DOHH2 (cell line): ENCODE results near the gene TMEM190.

Source experiments
- H3F3A ChIP-seq: fragments of 200-600 bp; sonication (generic), shearing (Covaris generic); 2 replicates; pipeline ENCODE4 v1.6.0; 2016; ENCODE audit warnings: antibody characterized with exemption, mild to moderate bottlenecking; ENCODE audit not compliant: control insufficient read depth, insufficient read depth
- H3K27ac ChIP-seq: fragments of 200-600 bp; sonication (generic); 2 replicates; pipeline ENCODE4 v1.5.1; 2014; ENCODE audit warnings: low read depth, mild to moderate bottlenecking, low read length, moderate library complexity
- H3K27me3 ChIP-seq: fragments of 200-600 bp; sonication (generic); 2 replicates; pipeline ENCODE4 v1.6.1; 2014; ENCODE audit warnings: mild to moderate bottlenecking, low read length, mixed read lengths; ENCODE audit not compliant: control insufficient read depth
- H3K36me3 ChIP-seq: fragments of 200-600 bp; sonication (generic); 2 replicates; pipeline ENCODE4 v1.6.1; 2014; ENCODE audit warnings: mild to moderate bottlenecking, low read length, moderate library complexity, mixed read lengths; ENCODE audit not compliant: control insufficient read depth
- H3K4me1 ChIP-seq: fragments of 200-600 bp; sonication (generic); 2 replicates; pipeline ENCODE4 v1.6.1; 2014; ENCODE audit warnings: mild to moderate bottlenecking, low read length, mixed read lengths; ENCODE audit not compliant: control insufficient read depth
- H3K4me2 ChIP-seq: fragments of 200-600 bp; sonication (generic); 2 replicates; pipeline ENCODE4 v1.6.0; 2014; ENCODE audit warnings: mild to moderate bottlenecking, low read length, moderate library complexity
- H3K4me3 ChIP-seq: fragments of 200-600 bp; sonication (generic); 2 replicates; pipeline ENCODE4 v1.5.1; 2014; ENCODE audit warnings: mild to moderate bottlenecking, low read length, mixed read lengths
- H3K79me2 ChIP-seq: fragments of 200-600 bp; sonication (generic); 2 replicates; pipeline ENCODE4 v1.6.1; 2014; ENCODE audit warnings: mild to moderate bottlenecking, low read length, mixed read lengths; ENCODE audit not compliant: control insufficient read depth
- H3K9me2 ChIP-seq: fragments of 200-600 bp; sonication (generic); replicated peaks from 2 replicates; pipeline ENCODE4 v1.6.1; 2014; ENCODE audit warnings: mild to moderate bottlenecking, low read length, mixed read lengths; ENCODE audit not compliant: control insufficient read depth
- H3K9me3 ChIP-seq: fragments of 200-600 bp; sonication (generic); 2 replicates; pipeline ENCODE4 v1.6.1; 2014; ENCODE audit warnings: antibody characterized with exemption, low read length, mixed read lengths; ENCODE audit not compliant: control insufficient read depth, insufficient read depth
- H4K20me1 ChIP-seq: fragments of 200-600 bp; sonication (generic); 2 replicates; pipeline ENCODE4 v1.6.0; 2014; ENCODE audit warnings: low read depth, mild to moderate bottlenecking, antibody characterized with exemption, low read length, moderate library complexity; ENCODE audit not compliant: control insufficient read depth, insufficient read depth
- EZH2phosphoT487 ChIP-seq: fragments of 200-600 bp; sonication (generic); IDR thresholded peaks from 2 replicates; pipeline ENCODE4 v1.6.1; 2017; ENCODE audit warnings: borderline replicate concordance, mild to moderate bottlenecking, antibody characterized with exemption, low read length, moderate library complexity, mixed read lengths
- TF ChIP-seq, protein P1 (sequence below): fragments of 200-600 bp; sonication (generic); IDR thresholded peaks from one replicate; pipeline ENCODE4 v1.5.1; 2014; ENCODE audit warnings: antibody characterized with exemption, mild to moderate bottlenecking, low read depth, low read length; ENCODE audit not compliant: poor library complexity, severe bottlenecking

The TMEM190 gene

DNA sequence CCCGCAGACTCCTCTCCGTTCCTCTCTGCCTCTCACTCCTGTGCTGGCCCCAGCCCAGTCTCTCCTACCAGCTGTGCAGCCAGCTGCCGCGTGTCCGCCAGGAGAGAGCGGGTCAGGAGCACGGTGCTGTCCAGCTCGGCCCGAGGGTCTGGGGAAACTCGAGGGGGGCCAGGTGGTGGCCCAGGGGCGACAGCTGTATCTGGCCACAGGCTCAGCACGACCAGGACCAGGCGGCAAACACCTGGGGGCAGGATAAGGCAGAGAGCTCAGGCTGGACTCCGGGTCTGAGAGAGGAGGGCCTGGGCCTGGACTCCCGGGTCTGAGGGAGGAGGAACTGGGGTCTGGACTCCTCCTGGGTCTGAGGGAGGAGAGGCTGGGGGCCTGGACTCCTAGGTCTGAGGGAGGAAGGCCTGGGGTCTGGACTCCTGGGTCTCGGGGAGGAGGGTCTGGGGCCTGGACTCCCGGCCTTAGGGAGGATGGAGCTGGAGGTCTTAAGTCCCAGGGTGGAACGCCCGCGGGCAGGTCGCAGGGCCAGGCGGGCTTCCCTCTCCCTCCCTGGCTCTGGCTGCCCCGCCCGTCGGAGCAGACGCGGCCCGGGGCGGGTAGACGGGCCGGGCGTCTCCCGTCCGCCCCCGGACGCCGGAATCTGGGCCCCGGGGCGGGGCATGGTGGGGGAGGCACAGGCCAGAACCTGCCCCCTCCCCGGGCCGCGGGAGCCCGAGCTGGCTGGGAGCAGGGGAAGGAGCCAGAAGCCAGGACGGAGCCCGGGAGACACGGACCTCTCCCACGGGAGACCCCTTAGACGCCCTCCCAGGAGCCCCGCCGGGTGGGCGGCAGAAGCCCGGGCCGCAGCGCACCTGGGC, 7.7 kb upstream of the TMEM190 start:
- H3K36me3 ChIP-seq: no peaks in the 10 kb centered on the region
- H3F3A ChIP-seq: no peaks in the 10 kb centered on the region
- H3K27me3 ChIP-seq: peaks cover 56% of the 10 kb centered on the region
- H3K79me2 ChIP-seq: no peaks in the 10 kb centered on the region
- H3K4me3 ChIP-seq: no peak overlapping the region
- no peaks in the 10 kb centered on the region for H4K20me1 ChIP-seq
- peak; percentile 91; the same call in 1 of the 2 replicates for TF ChIP-seq EZH2phosphoT487
- TF ChIP-seq, protein P1, sequence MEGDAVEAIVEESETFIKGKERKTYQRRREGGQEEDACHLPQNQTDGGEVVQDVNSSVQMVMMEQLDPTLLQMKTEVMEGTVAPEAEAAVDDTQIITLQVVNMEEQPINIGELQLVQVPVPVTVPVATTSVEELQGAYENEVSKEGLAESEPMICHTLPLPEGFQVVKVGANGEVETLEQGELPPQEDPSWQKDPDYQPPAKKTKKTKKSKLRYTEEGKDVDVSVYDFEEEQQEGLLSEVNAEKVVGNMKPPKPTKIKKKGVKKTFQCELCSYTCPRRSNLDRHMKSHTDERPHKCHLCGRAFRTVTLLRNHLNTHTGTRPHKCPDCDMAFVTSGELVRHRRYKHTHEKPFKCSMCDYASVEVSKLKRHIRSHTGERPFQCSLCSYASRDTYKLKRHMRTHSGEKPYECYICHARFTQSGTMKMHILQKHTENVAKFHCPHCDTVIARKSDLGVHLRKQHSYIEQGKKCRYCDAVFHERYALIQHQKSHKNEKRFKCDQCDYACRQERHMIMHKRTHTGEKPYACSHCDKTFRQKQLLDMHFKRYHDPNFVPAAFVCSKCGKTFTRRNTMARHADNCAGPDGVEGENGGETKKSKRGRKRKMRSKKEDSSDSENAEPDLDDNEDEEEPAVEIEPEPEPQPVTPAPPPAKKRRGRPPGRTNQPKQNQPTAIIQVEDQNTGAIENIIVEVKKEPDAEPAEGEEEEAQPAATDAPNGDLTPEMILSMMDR: no peak
- H3K9me2 ChIP-seq: no peaks in the 10 kb centered on the region
- no peak overlapping the region for H3K27ac ChIP-seq
- no peaks in the 10 kb centered on the region for H3K9me3 ChIP-seq
- H3K4me2 ChIP-seq: no peak overlapping the region
- H3K4me1 ChIP-seq: peaks cover 10% of the 10 kb centered on the region

DNA sequence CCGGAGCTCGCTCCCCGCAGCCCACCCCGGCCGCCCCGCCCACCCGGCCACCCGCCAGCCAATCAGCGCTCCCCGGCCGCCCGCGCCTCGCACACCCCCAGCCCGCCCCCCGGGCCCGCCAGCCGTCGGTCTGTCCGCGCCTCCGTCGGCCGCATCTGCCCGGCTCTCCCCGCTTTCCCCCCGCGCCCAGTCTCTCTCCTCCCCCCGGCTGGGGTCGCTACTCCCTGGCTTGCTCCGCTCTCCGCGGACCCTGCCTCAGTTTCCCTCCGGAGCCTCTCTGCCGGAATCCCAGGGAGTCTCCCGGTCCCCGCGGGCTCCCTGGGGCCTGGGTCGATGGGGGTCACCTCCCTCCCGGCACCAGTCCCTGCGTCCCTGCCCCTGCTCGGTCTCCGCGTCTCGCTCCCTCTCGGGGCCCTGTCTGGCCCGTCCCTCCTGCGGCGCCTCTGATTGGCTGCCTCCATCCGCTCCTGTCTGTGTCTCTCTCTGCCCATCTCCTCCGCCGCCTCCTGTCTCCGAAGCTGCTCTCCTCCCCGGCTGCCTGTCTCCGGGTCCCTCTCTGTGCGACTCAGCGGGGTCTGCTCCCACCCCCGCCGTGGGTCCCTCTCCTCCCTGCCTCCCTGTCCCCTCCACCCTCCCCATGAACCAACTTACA, 6.8 kb upstream of the TMEM190 start:
- Histone ChIP-seq H3K36me3 (no peaks in the 10 kb centered on the region), H3K4me1 (peaks cover 5% of the 10 kb centered on the region; the same call in 1 of the 2 replicates), H4K20me1 (no peaks in the 10 kb centered on the region), H3K9me3 (no peaks in the 10 kb centered on the region), H3K27me3 (peaks cover 61% of the 10 kb centered on the region), H3K9me2 (no peaks in the 10 kb centered on the region), H3K79me2 (no peaks in the 10 kb centered on the region), H3K4me2 (peak overlapping the region; percentile 52), H3K27ac (no peak overlapping the region), H3K4me3 (peak overlapping the region; percentile 30; the same call in 1 of the 2 replicates), H3F3A (no peaks in the 10 kb centered on the region)
- TF ChIP-seq, protein P1: no peak
- peak; percentile 100; the same call in 1 of the 2 replicates for TF ChIP-seq EZH2phosphoT487

DNA sequence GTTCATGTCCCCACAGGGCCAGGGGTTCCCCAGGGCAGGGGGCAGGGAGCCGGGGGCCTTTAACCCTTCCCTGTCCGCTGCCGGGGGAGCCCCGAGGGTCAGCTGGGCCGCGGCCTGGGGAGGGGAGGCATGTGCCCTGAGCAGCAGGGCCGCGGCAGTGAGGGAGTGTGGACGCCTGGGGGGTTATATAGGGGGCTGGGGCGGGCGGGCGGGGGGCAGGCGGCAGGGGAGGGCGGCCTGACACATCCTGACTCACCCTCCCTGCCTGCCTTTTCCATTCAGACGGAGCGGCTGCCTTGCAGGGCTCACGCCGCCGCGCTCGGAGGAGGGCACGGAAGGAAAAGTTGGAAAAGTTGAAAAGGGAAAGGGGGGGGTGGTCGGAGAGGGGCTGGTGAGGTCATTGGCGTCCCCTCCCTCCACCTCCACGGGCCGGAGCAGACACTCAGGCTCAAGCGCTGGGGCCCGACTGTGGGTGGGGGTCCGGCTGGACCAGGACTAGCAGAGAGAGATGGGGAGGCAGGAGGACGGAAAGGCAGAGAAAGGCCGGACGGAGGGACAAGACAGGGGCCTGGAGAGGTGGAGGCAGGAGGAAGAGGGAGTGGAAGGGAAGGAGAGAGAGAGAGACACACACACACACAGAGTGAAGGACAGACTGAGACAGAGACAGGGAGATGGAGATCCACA, 6.2 kb upstream of the TMEM190 start, which contains the start of gene IL11:
TSS of gene IL11 (minus strand) at position 159 of the 684 bp plus-strand sequence. CDS start at position 6, 153 bp downstream.
- no peak within 1 kb of the TSS for H3K27ac ChIP-seq
- peaks cover 5% of the 10 kb centered on the region; the same call in 1 of the 2 replicates for H3K4me1 ChIP-seq
- no peaks in the 10 kb centered on the region for H3K9me3 ChIP-seq
- no peak for TF ChIP-seq EZH2phosphoT487
- TF ChIP-seq, protein P1: no peak
- H3K9me2 ChIP-seq: no peaks in the 10 kb centered on the region
- peak within 1 kb of the TSS; percentile 52 for H3K4me2 ChIP-seq
- H4K20me1 ChIP-seq: no peaks in the 10 kb centered on the region
- no peaks in the 10 kb centered on the region for H3F3A ChIP-seq
- H3K79me2 ChIP-seq: no peaks in the 10 kb centered on the region
- H3K36me3 ChIP-seq: no peaks in the 10 kb centered on the region
- H3K27me3 ChIP-seq: peaks cover 63% of the 10 kb centered on the region
- peak within 1 kb of the TSS; percentile 30; the same call in 1 of the 2 replicates for H3K4me3 ChIP-seq
